IPS-18a (cell line): Measurements from ENCODE around the gene TSACC.
A peak's percentile ranks its signal among the peaks of the same experiment; 100 is the strongest.
"Not testable (repeated sequence)": the region's sequence is repeated elsewhere in the genome, so short reads cannot be mapped to it uniquely, and the experiment has no call there.

Experiments used
- H3K27ac ChIP-seq: one replicate; pipeline ENCODE4 v1.5.1; 2013; ENCODE audit warnings: low read length
- H3K27me3 ChIP-seq: one replicate; pipeline ENCODE4 v1.6.1; 2013; ENCODE audit warnings: mild to moderate bottlenecking, low read length; ENCODE audit not compliant: control insufficient read depth, insufficient read depth
- H3K36me3 ChIP-seq: one replicate; pipeline ENCODE4 v1.6.1; 2013; ENCODE audit warnings: low read depth, low read length; ENCODE audit not compliant: control insufficient read depth
- H3K4me1 ChIP-seq: one replicate; pipeline ENCODE4 v1.6.1; 2013; ENCODE audit warnings: low read depth, low read length; ENCODE audit not compliant: control insufficient read depth
- H3K4me3 ChIP-seq: one replicate; pipeline ENCODE4 v1.5.1; 2013; ENCODE audit warnings: low read length
- H3K9ac ChIP-seq: one replicate; pipeline ENCODE4 v1.6.1; 2013; ENCODE audit warnings: mild to moderate bottlenecking, low read length, moderate library complexity
- H3K9me3 ChIP-seq: one replicate; pipeline ENCODE4 v1.6.1; 2013; ENCODE audit warnings: low read depth, low read length; ENCODE audit not compliant: control insufficient read depth

TSACC gene

DNA sequence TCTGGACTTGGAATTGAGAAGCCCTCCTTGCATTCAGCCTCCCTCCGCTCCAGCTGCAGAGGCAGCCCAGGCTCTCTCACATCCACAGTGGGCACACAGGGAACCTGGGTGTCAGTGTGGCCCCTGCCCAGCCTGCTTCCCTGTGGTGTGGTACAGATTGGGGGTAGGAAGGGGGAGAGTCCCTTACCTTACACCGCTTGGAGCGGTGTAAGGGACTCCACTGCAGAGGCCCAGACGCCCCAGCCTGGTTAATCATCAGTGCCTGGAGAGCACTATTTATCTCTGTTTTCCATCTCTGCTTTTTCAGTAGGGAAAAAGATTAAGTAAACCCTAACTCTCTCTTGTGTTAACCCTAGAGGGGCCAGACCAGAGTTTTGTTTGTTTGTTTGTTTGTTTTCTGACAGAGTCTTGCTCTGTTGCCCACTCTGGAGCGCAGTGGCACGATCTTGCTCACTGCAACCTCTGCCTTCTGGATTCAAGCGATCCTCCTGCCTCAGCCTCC is 29.9 kb downstream of the TSACC start:
- Histone ChIP-seq H3K27ac (no peak overlapping the region), H3K9ac (no peak overlapping the region), H3K4me3 (no peak overlapping the region), H3K36me3 (no peaks in the 10 kb centered on the region), H3K9me3 (no peaks in the 10 kb centered on the region), H3K27me3 (peaks cover 32% of the 10 kb centered on the region), H3K4me1 (peaks cover 8% of the 10 kb centered on the region)

DNA sequence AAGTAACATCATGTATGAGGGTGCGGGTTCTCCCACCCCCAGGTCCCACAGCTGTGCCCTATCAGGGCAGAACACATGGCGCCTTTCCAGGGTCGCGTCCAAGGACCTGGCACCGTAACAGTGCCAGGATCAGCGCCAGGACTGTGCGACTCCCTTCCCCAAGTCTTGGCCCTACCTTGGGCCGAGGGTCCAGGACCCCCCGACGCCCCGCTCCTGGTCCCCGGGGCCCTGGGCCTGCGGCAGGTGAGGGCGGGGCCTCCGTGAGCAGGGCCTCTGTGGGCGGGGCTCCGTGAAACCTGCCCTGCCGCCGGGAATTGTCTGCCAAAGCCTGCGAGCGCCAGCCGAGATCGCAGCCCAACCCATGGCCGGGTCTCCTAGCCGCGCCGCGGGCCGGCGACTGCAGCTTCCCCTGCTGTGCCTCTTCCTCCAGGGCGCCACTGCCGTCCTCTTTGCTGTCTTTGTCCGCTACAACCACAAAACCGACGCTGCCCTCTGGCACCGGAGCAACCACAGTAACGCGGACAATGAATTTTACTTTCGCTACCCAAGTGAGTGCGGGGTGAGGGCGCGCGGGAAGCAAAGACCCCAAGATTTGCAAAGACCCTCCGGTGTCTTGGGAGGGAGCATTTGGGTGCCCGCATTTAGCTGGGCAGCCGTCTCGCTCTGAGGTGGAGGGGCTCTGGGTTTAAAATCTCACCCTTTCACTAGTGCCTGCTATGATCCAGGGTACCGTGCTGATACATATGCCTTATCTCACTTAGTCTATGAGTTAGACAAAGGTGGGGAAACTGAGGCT is 30.8 kb downstream of the TSACC start, which contains the start of gene RHBG:
TSS of gene RHBG (plus strand) at position 323 of the 796 bp plus-strand sequence. CDS start at position 362, 39 bp downstream.
- Histone ChIP-seq H3K9me3 (no peaks in the 10 kb centered on the region), H3K27me3 (peaks cover 36% of the 10 kb centered on the region), H3K27ac (no peak within 1 kb of the TSS), H3K36me3 (no peaks in the 10 kb centered on the region), H3K4me1 (peaks cover 8% of the 10 kb centered on the region), H3K4me3 (peak within 1 kb of the TSS; percentile 73), H3K9ac (peak within 1 kb of the TSS; percentile 62)

DNA sequence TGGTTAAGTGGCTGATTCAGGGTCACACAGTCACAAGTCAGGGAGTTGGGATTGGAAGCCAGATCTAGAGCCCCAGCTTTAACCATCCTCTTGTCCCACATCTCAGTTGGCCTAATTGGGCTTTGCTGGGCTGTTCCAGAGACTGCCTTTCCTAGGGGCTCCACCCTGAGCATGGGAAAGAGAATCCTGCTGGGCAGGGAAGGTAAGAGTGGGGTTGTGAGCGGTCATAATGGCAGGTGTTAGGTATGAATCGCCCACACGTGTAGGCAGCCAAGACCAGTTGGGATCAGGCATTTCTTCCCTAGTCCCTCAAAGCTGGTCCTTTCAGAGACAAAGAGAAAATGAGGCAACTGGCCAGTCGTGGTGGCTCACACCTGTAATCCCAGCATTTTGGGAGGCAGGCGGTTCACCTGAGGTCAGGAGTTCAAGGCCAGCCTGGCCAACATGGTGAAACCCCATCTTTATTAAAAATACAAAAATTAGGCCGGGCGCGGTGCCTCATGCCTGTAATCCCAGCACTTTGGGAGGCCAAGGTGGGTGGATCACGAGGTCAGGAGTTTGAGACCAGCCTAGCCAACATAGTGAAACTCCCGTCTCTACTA is 31.5 kb downstream of the TSACC start:
- H3K27ac ChIP-seq, H3K4me1 ChIP-seq, H3K36me3 ChIP-seq, H3K9me3 ChIP-seq: not testable (repeated sequence)
- peak overlapping the region; percentile 62 for H3K9ac ChIP-seq
- peak overlapping the region; percentile 73 for H3K4me3 ChIP-seq
- peaks cover 36% of the 10 kb centered on the region for H3K27me3 ChIP-seq

DNA sequence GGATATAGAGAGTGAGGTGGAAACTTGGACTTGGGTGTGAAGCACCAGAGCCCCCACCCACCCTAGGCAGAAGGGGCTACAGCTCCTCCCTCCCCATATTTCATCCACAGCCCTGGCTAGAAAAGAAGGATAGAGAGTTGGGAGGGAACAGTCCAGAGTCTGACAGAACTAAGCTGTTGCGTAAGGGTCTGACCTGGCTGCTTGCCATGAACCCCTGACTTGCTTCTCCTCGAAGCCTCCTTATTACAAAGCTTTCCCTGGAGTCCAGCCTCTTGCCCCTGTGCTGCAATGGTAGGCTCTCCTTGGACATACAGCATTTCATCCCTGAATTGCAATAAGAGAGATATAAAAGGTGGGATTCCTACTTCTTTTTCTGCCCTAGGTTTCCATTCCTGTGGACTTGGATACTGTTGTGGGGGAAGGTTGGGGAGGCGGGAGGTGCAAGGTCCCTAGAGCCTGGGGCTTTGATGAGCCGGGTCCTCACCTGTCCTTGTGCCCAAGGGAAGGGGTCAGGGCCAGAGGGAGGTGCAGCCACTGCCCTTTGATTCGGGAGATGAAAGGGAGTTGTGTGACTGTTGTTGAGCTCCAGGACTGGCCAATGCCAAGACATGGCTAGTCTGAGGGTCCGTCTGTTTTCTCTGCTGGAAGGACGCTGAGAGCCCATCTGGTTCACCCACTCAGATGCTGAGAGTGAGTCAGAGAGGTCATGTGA is 33.4 kb downstream of the TSACC start:
- Histone ChIP-seq H3K27ac (no peak overlapping the region), H3K4me1 (peaks cover 8% of the 10 kb centered on the region), H3K9me3 (no peaks in the 10 kb centered on the region), H3K9ac (no peak overlapping the region), H3K27me3 (peaks cover 36% of the 10 kb centered on the region), H3K36me3 (no peaks in the 10 kb centered on the region), H3K4me3 (no peak overlapping the region)

DNA sequence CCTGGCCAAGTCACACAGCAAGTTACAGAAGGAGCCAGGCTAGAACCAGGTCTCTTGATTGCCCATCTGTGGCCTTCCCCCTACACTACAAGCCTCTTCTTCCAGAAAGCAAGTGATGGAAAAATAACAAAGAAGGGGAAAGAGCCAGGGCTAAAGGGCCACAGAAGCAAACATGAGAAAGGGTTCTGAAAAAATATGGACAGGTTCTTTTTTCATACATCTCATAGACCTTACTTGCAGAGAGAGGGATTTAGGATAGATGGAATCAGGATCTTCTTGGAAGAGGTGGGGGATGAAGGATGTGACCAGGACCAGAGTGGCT is 33.9 kb downstream of the TSACC start:
- no peaks in the 10 kb centered on the region for H3K9me3 ChIP-seq
- peaks cover 36% of the 10 kb centered on the region for H3K27me3 ChIP-seq
- H3K27ac ChIP-seq = no peak overlapping the region
- no peak overlapping the region for H3K4me3 ChIP-seq
- H3K9ac ChIP-seq = no peak overlapping the region
- no peaks in the 10 kb centered on the region for H3K36me3 ChIP-seq
- H3K4me1 ChIP-seq = peaks cover 6% of the 10 kb centered on the region

DNA sequence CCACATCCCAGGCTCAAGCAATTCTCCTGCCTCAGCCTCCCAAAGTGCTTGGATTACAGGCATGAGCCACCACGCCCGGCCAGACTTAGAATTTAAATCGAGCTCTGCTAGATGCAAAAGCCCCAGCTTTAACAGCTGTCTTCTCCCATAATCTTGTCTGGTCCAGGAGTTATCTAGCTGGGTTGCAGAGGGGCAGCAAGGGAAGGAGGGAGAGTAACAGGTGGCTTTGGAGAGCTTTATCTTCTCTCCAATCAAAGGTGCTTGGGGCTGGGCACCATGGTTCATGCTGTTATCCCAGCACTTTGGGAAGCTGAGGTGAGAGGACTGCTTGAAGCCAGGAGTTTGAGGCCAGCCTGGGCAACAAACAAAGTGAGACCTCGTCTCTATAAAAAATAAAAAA is 34.5 kb downstream of the TSACC start:
- peaks cover 5% of the 10 kb centered on the region for H3K4me1 ChIP-seq
- peaks cover 31% of the 10 kb centered on the region for H3K27me3 ChIP-seq
- no peaks in the 10 kb centered on the region for H3K36me3 ChIP-seq
- H3K9me3 ChIP-seq = no peaks in the 10 kb centered on the region
- H3K4me3 ChIP-seq = no peak overlapping the region
- no peak overlapping the region for H3K9ac ChIP-seq
- no peak overlapping the region for H3K27ac ChIP-seq

DNA sequence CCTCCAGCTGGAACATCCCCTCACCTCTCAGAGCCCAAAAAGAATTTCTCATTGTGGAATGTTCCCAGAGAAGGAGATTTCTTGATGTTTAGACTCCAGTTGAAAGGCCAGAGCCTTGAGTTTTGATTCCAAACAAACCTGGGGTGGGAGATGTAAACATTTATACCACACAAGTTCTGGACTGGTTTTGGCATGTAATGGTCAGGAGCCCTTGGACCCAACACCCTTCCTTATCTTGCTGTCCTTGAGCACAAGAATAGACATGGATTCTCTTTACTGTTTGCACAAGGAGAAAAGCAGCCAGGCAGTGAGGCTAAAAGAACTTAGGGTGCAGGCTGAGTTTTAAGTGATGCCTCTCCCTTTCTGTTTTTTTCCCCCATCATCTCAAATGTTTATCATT is 35.2 kb downstream of the TSACC start:
- no peaks in the 10 kb centered on the region for H3K36me3 ChIP-seq
- H3K27ac ChIP-seq = no peak overlapping the region
- H3K4me3 ChIP-seq = no peak overlapping the region
- H3K4me1 ChIP-seq = peaks cover 5% of the 10 kb centered on the region
- H3K9ac ChIP-seq = no peak overlapping the region
- H3K27me3 ChIP-seq = peaks cover 25% of the 10 kb centered on the region
- no peaks in the 10 kb centered on the region for H3K9me3 ChIP-seq

DNA sequence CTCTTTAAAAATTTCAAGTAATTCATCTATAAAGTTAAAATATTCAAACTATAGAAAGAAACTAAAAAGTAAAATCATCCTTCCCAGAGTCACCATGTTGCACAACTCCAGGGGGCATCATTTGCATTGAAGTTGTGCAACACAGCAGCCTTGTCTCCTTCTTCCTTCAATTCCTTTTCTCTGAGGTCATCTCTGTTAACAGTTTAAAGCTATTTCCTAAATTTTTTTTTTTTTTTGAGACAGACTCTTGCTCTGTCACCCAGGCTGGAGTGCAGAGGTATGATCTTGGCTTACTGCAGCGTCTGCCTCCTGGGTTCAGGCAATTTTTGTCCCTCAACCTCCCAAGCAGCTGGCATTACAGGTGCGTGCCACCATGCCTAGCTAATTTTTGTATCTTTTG is 37.8 kb downstream of the TSACC start:
- Histone ChIP-seq H3K27ac (no peak overlapping the region), H3K36me3 (no peaks in the 10 kb centered on the region), H3K9ac (no peak overlapping the region), H3K27me3 (peaks cover 4% of the 10 kb centered on the region), H3K4me1 (no peaks in the 10 kb centered on the region), H3K4me3 (no peak overlapping the region), H3K9me3 (no peaks in the 10 kb centered on the region)

DNA sequence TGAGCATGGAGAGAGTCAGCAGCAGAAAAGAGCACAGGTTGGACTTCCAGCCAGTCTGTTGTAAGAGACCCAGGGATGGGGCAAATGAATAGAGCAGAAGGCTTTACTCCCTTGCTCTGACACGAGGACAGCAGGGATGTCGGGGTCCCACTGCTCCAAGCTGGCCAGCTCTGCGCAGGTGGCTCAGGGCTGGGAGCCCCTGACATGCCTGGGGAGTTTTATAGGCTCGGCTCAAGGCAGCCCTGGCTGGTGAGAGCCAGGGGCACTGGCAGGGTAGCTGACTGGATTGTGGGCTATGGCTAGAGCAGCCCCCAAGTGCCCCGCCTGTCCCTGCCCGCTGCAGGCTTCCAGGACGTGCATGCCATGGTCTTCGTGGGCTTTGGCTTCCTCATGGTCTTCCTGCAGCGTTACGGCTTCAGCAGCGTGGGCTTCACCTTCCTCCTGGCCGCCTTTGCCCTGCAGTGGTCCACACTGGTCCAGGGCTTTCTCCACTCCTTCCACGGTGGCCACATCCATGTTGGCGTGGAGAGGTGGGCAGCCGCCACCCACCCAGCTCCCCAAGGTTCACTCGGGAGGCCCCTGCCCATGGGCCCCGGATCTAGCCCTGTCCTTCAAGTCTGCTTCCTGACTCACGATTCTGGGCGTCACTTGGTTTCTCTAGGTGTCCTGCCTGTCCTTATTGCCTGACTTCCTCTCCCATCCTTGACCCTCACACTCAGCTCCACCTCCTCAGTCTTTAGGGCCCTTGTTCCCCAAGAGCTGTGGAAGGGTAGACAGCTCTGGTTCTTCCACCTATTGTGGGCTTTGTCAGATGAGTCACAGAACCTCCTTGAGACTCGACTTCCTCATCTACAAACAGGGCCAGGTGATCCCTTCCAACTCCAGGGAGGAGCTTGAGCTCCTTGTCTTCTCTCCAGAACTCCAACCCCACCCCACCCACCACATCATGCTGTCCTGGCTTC is 38.9 kb downstream of the TSACC start:
- H3K9me3 ChIP-seq = no peaks in the 10 kb centered on the region
- no peak overlapping the region for H3K4me3 ChIP-seq
- H3K27ac ChIP-seq = no peak overlapping the region
- H3K27me3 ChIP-seq = peaks cover 8% of the 10 kb centered on the region
- no peaks in the 10 kb centered on the region for H3K36me3 ChIP-seq
- H3K4me1 ChIP-seq = no peaks in the 10 kb centered on the region
- no peak overlapping the region for H3K9ac ChIP-seq

DNA sequence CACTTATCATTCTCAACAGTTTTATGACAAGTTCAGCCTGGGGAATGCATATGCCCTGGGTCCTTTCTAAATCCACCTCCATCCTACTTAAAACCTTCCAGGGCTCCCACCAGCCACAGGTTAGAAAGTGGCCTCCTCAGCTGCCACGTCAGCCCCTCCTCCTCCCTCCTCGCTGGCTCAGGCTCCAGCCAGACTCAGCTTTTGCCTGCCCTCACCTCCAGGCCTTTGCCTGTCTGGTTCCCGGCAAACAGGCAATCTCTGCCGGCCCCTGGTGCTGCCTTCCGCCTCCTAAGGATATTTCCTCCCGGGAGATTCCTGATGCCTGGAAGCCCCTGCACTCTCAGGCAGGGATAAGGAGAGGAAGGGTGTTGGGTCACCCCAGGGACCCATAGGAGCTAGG is 40.2 kb downstream of the TSACC start:
- no peak overlapping the region for H3K27ac ChIP-seq
- H3K9me3 ChIP-seq = no peaks in the 10 kb centered on the region
- H3K27me3 ChIP-seq = peaks cover 12% of the 10 kb centered on the region
- no peaks in the 10 kb centered on the region for H3K4me1 ChIP-seq
- H3K9ac ChIP-seq = no peak overlapping the region
- no peaks in the 10 kb centered on the region for H3K36me3 ChIP-seq
- H3K4me3 ChIP-seq = no peak overlapping the region
